Muscle of back (tissue), 11 donors: ENCODE data around the gene GBA2. TPM values are rescaled to one million over a fixed set of nuclear protein-coding genes. Genes with fewer than 3 reads are reported as not detected.

Experiments used
- DNase-seq, 3 donors: peaks; one replicate each; pipeline versions ENCODE4 v3.0.0 to v3.0.0-alpha.2; 2013
- polyA plus RNA-seq, 10 donors: library from polyadenylated mRNA; unstranded; fragments of 120-200 nt; gene quantifications; one replicate each; pipeline ENCODE4 v1.2.1, GENCODE V29; 2013; ENCODE audit not compliant: insufficient read length in 10 of 10

Gene GBA2
- polyA plus RNA-seq, 10 donors = 41.8 to 88.0 (median 62.3) TPM

DNA sequence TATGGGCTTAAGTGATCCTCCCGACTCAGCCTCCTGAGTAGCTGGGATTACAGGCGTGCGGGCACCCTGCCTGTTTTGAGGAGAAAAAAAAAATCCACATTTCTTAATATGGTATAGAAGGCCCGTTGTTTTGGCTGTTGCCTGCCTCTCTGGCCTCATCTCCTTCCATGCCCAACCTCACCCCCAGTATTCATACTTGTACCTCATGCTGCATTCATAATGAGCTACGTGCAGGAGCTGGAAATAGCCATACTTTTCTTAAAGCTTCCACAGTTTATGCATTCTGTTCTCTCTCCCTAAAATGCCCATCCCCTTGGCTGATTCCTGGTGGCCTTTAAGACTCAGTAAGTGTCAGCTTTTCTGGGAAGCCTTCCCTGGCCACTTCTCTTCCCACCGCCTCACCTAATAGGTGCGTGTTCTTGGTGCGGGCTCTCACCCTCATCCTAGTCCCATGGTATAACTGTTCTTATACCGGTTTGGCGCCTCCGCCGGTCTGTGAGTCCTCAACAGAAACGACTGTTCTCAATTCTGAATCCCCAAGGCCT is 57.2 kb downstream of the GBA2 start:
- peak in 1 of 3 donors; percentile 24 for DNase-seq

GRCh38 chr9:35691334-35691650 is 57.7 kb downstream of the GBA2 start:
- no peak for DNase-seq

DNA sequence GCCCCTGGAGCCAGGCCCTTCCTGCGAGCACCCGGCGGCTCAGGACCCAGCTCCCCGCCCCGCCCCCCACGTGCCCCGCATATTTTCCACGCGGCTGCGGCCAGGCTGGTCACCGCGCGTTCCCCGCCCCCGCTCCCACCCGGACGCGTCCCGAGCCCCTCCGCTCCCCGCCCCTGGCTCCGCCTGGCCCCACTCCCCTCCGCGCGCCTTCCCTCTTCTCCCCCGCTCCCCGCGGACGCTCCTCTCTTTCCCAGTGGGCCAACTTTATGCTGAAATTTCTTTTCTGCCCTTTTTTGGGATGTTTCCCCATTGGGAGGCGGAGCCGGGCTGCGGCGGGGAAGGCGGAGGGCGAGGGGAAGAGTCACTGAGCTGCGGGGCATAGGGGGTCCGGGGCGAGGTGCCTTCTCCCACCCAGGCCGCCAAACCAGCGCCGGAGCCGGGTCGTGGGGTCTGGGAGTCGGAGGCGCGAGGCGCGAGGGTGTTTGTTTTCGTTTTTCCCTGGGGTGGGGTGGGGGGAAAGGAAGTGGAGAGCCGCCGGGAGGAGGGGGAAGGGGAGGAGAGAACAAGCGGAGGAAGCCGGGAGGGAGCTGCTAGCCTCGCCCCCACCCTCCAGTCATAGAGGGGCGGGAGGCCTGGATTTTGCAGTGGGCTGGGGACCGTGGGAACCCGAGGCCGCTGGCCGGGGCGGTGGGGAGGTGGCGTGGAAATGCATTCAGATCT is 58.3 kb downstream of the GBA2 start:
- DNase-seq = peak; percentile 81 to 92 (median 82)

DNA sequence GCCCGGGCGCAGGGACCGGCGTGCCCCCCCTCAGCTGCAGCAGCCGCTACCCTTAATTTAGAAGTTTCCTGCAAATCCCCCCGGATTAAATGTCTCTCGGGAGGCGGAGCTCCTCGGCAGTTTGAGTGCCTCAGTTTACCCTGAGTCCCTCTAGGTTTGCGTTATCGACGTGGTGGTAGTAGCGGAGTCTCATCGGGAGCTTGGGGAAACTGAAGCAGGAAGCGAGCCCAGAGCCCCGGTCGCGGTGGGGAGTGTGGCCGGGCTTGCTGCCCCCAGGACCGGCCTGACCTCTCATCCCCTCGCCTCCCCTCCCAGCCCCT is 58.8 kb downstream of the GBA2 start:
- peak in 1 of 3 donors; percentile 89 for DNase-seq

DNA sequence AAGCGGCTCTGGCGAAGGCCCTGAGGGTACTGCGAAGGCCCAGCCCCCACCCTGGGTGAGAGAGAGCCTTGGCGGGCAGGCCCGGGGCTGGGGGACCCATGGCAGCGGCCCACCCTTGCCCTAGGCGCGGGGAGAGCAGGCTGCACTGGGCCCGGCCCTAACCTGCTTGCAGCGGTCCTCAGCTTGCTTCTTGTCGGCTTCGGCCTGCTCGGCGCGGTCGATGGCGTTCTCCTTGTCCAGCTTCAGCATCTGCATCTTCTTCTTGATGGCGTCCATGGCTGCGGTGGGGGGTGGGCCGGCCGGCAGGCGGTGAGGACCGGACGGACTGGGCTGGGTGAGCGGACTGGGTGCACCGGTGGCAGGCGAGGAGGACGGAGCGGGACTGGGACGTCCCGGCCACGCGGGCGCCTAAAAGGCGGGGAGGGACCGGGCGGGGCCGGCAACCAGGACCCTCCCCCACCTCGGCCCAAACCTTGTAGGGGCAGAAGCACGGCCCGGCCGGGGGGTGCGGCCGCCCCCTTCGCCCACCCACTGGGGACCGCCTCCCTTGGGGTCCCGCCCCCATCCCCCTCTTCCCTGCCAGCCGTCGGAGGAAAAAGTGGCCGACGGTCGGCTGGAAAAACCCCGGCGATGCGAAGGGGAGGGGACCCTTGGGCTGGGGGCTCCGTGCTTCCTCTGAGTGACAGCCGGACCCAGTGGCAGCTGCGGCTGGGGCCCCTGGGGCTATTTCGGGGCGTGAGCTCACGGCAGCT is 59.3 kb downstream of the GBA2 start, which contains the start of gene TPM2:
TPM2 (minus strand) TSS at position 384 of the 752 bp plus-strand sequence; CDS start at position 276, 108 bp downstream.
- peak; percentile 82 to 91 (median 88) for DNase-seq

DNA sequence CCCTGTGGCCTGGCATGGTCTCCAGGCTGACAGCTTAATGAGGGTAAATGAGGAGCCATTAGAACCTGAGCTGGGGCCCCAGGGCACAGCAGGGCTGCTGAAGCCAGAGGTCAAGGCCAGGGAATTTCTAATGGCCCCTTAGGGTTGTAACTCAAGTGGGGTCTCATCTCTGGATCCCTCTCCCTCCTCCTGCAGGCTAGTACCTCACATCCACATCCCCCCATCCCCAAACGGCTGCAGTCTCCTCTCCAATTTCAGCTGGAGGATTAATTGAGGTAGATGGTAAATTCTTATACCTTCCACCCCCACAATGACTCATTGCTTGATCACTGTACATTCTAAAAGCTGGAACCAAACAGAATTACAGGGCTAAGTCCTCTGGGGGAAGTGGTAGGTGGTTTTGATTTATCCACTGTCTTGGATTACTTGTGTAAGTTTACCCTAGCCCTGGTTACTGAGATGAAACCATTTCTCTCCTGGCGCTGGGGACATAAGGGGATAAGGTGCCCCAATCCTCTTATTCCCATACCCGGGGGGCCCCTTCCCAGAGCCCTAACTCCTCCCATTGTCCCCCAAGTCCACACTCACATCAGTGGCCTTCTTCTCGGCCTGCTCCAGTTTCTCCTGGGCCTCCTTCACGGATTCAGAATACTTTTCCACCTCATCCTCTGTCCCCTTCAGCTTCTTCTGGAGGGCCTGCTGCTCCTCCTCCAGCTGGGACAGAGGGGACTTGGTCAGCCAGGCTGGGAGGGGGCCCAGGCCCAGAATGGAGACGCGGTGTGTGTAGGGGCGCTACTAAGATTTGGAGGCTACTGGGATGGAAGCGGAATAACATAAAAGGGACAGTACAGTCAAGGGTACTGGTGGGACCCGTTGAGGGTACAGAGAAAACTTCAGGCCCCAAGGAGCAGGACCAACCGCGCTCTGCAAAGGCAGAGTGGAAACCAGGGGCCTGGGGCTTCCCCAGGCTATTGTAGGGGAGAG is 60.2 kb downstream of the GBA2 start:
- DNase-seq = no peak

GRCh38 chr9:35687972-35688557 is 61.0 kb downstream of the GBA2 start:
- DNase-seq = peak in 1 of 3 donors; percentile 42

DNA sequence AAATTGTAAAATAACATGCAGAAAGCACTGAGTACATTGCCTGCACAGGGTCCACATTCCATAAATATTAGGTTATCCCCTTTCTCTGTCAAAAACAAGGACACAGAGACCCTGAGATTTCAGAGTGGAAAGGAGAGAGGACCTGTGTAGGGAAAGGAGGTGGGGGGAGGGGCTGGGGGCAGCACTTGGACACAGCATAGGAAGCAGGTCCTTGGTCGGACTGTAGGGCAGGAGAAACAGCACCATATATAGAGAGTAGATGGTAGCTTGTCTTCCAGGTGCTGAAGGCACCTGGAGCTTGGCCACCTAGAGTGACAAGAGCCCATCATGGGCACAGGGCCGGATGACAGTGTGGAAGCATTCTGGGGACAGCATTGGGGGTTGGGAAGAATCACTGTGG is 61.7 kb downstream of the GBA2 start:
- DNase-seq = no peak

Other genes with a start within 250 kb of the GBA2 start
- gene TESK1, start 144.0 kb downstream of the GBA2 start, polyA plus RNA-seq = 10 to 100 TPM; 30.3 to 41.7 (median 33.7) TPM
- 1 to 10 TPM; 1.1 to 3.1 (median 1.7) TPM for gene CD72, start 130.8 kb downstream of the GBA2 start, polyA plus RNA-seq
- gene SIT1, start 98.3 kb downstream of the GBA2 start, polyA plus RNA-seq = 1 to 10 TPM in 1 of 10 donors, under 1 TPM in 5, not detected in 4; 0.15 to 2.5 (median 0.33) TPM
- 1 to 10 TPM in 1 of 10 donors, not detected in 9; 7.1 TPM for gene RMRP, start 91.2 kb downstream of the GBA2 start, polyA plus RNA-seq
- gene CCDC107, start 90.9 kb downstream of the GBA2 start, polyA plus RNA-seq = 10 to 100 TPM; 13.8 to 23.0 (median 17.6) TPM
- gene ARHGEF39, start 84.0 kb downstream of the GBA2 start, polyA plus RNA-seq = 1 to 10 TPM; 2.6 to 6.7 (median 5.2) TPM
- 1 to 10 TPM in 1 of 10 donors, under 1 TPM in 8, not detected in 1; 0.42 to 1.6 (median 0.82) TPM for gene CA9, start 75.3 kb downstream of the GBA2 start, polyA plus RNA-seq
- 1,000 to 10,000 TPM; 4,673 to 8,611 (median 7,912) TPM for gene TPM2, start 59.3 kb downstream of the GBA2 start, polyA plus RNA-seq
- 100 to 1,000 TPM in 6 of 10 donors, 10 to 100 TPM in 4; 96.0 to 136 (median 108) TPM for gene TLN1, start 17.0 kb downstream of the GBA2 start, polyA plus RNA-seq
- gene CREB3, start 16.6 kb downstream of the GBA2 start, polyA plus RNA-seq = 10 to 100 TPM; 20.9 to 29.3 (median 25.4) TPM
- 10 to 100 TPM; 16.9 to 20.5 (median 19.3) TPM for gene RGP1, start 59 bp upstream of the GBA2 start, polyA plus RNA-seq
- gene MSMP, start 5.0 kb upstream of the GBA2 start, polyA plus RNA-seq = 1 to 10 TPM in 3 of 10 donors, not detected in 7; 1.3 to 1.6 (median 1.4) TPM
- gene NPR2, start 42.4 kb upstream of the GBA2 start, polyA plus RNA-seq = 10 to 100 TPM; 21.0 to 31.5 (median 25.8) TPM
- 1 to 10 TPM; 1.1 to 3.5 (median 1.8) TPM for gene SPAG8, start 63.0 kb upstream of the GBA2 start, polyA plus RNA-seq
- 10 to 100 TPM; 23.9 to 33.1 (median 30.3) TPM for gene HINT2, start 65.8 kb upstream of the GBA2 start, polyA plus RNA-seq
- gene FAM221B, start 79.5 kb upstream of the GBA2 start, polyA plus RNA-seq = under 1 TPM in 8 of 10 donors, not detected in 2; 0.08 to 0.52 (median 0.21) TPM
- 10 to 100 TPM; 14.0 to 21.2 (median 18.4) TPM for gene TMEM8B, start 80.0 kb upstream of the GBA2 start, polyA plus RNA-seq
- gene OR13J1, start 121.2 kb upstream of the GBA2 start, polyA plus RNA-seq = under 1 TPM in 1 of 10 donors, not detected in 9; 0.12 TPM
- gene HRCT1, start 157.0 kb upstream of the GBA2 start, polyA plus RNA-seq = 1 to 10 TPM in 8 of 10 donors, under 1 TPM in 2; 0.74 to 2.6 (median 1.7) TPM
- gene SPAAR, start 160.3 kb upstream of the GBA2 start, polyA plus RNA-seq = 1 to 10 TPM; 1.0 to 2.9 (median 1.7) TPM
- gene OR2S2, start 208.9 kb upstream of the GBA2 start, polyA plus RNA-seq = under 1 TPM in 3 of 10 donors, not detected in 7; 0.24 to 0.31 (median 0.27) TPM